ENCODE measurements around the gene TEX26.

TEX26 gene

GRCh38 chr13:30998136-30999088, 66.0 kb downstream of the TEX26 start:
- DNase-seq (ENCODE audit: low read depth) = peak; percentile 25
- H3K4me3 ChIP-seq (replicated peaks; ENCODE audit: low read depth, low read length) = no peak overlapping the region
- no peak for TF ChIP-seq CTCF (IDR thresholded peaks at IDR 0.05; ENCODE audit: low read length, missing control alignments)

- no peak overlapping the region for H3K4me3 ChIP-seq (replicated peaks; ENCODE audit: low read depth, low read length)
- no peak for TF ChIP-seq CTCF (IDR thresholded peaks at IDR 0.05; ENCODE audit: low read length, missing control alignments)
- DNase-seq (ENCODE audit: low read depth) = peak; percentile 49
Observed at GRCh38 chr13:31000889-31001288, 68.4 kb downstream of the TEX26 start.

GRCh38 chr13:31001647-31002046, 69.2 kb downstream of the TEX26 start:
- H3K4me3 ChIP-seq (replicated peaks; ENCODE audit: low read depth, low read length) = no peak overlapping the region
- peak; percentile 8 for DNase-seq (ENCODE audit: low read depth)
- TF ChIP-seq CTCF (IDR thresholded peaks at IDR 0.05; ENCODE audit: low read length, missing control alignments) = no peak

GRCh38 chr13:31005066-31005465, 72.6 kb downstream of the TEX26 start:
- TF ChIP-seq CTCF (IDR thresholded peaks at IDR 0.05; ENCODE audit: low read length, missing control alignments) = no peak
- DNase-seq (ENCODE audit: low read depth) = no peak
- H3K4me3 ChIP-seq (replicated peaks; ENCODE audit: low read depth, low read length) = no peak overlapping the region

- DNase-seq (ENCODE audit: low read depth) = no peak
- TF ChIP-seq CTCF (IDR thresholded peaks at IDR 0.05; ENCODE audit: low read length, missing control alignments) = no peak
- H3K4me3 ChIP-seq (replicated peaks; ENCODE audit: low read depth, low read length) = no peak overlapping the region
Observed at GRCh38 chr13:31007417-31007816, 75.0 kb downstream of the TEX26 start.

- peak; percentile 11 for DNase-seq (ENCODE audit: low read depth)
- no peak overlapping the region for H3K4me3 ChIP-seq (replicated peaks; ENCODE audit: low read depth, low read length)
- TF ChIP-seq CTCF (IDR thresholded peaks at IDR 0.05; ENCODE audit: low read length, missing control alignments) = no peak
Observed at GRCh38 chr13:31008400-31009115, 76.1 kb downstream of the TEX26 start.
